Measurements from ENCODE around the gene AVPR2.

AVPR2 gene

DNA sequence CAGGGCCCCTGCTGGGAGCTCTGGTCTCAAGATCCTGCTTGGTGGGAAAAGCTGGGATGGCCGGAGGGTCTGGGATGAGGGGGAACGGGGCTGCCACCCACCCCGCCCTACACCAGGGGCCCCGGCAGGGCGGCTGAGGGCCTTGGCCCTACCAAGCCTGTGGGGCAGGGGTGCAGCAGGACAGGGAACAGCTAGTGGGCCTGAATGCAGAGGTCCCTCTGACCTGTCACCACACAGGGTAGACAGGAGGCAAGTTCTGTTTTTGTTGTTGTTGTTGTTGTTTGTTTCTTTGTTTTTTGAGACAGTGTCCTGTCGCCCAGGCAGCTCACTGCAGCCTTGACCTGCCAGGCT is 40.3 kb downstream of the AVPR2 start:
- no peak for TF ChIP-seq POLR2AphosphoS5 (IDR thresholded peaks at IDR 0.05; ENCODE audit: low read depth, low read length)
- TF ChIP-seq, protein P1, sequence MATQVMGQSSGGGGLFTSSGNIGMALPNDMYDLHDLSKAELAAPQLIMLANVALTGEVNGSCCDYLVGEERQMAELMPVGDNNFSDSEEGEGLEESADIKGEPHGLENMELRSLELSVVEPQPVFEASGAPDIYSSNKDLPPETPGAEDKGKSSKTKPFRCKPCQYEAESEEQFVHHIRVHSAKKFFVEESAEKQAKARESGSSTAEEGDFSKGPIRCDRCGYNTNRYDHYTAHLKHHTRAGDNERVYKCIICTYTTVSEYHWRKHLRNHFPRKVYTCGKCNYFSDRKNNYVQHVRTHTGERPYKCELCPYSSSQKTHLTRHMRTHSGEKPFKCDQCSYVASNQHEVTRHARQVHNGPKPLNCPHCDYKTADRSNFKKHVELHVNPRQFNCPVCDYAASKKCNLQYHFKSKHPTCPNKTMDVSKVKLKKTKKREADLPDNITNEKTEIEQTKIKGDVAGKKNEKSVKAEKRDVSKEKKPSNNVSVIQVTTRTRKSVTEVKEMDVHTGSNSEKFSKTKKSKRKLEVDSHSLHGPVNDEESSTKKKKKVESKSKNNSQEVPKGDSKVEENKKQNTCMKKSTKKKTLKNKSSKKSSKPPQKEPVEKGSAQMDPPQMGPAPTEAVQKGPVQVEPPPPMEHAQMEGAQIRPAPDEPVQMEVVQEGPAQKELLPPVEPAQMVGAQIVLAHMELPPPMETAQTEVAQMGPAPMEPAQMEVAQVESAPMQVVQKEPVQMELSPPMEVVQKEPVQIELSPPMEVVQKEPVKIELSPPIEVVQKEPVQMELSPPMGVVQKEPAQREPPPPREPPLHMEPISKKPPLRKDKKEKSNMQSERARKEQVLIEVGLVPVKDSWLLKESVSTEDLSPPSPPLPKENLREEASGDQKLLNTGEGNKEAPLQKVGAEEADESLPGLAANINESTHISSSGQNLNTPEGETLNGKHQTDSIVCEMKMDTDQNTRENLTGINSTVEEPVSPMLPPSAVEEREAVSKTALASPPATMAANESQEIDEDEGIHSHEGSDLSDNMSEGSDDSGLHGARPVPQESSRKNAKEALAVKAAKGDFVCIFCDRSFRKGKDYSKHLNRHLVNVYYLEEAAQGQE (IDR thresholded peaks at IDR 0.05; ENCODE audit: insufficient read depth in 1 of 2, low read depth in 2 of 2, low read length in 2 of 2), result no peak
- TF ChIP-seq SIN3A (IDR thresholded peaks at IDR 0.05; ENCODE audit: borderline replicate concordance, insufficient read depth, low read length), result no peak

DNA sequence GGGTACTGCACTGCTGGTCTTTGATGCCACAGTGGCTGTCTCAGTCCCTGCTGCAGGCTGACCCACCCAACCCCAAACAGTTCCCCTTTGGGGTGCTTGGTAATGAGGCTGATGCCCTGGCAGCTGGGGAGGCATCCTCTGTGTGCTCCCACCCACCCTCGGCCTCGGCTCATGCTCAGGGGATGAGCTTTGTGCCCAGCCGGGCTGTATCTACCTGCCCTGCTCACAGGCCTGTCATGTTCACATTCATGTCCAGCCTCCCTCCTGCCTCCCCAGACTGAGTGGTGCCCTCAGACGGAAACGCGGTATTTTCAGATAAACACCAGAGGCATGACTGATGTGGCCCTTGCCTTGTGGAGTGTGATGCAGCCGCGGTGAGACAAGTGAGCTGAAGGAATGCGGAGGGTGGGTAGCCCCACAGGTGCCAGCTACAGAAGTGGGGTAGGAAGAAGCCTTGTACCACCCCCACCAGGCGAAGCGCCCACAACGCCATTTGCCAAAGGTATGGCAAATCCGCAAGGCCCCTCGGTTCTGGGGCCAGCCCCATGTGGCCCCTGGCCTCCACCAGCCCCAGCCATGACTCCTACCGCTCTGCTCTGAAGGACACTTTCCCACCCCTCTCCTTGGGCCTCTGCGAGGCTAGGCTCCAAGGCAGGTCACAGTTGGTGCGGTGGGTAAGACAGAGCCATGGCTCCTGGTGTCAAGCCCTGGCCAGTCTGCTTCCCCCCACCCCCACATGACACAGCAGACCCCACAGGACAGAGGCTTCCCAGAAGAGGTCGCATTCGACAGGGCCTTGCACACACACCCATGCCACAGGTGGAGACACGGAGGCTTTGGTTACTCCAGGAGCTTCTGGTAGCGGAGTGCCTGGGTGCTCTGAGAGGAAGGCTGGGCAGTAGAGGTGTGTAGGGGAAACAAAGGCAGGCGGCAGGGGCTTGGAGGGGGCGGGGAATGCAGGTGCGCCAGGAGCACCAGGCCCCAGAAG is 41.8 kb downstream of the AVPR2 start:
- TF ChIP-seq FOXP2 (optimal IDR thresholded peaks at IDR 0.05; ENCODE audit: borderline replicate concordance, extremely low read depth, extremely low read length, insufficient read depth), result no peak
- TF ChIP-seq, protein P1 (IDR thresholded peaks at IDR 0.05; ENCODE audit: insufficient read depth in 1 of 2, low read depth in 2 of 2, low read length in 2 of 2), result no peak
- TF ChIP-seq POLR2AphosphoS5 (IDR thresholded peaks at IDR 0.05; ENCODE audit: low read depth, low read length), result no peak

DNA sequence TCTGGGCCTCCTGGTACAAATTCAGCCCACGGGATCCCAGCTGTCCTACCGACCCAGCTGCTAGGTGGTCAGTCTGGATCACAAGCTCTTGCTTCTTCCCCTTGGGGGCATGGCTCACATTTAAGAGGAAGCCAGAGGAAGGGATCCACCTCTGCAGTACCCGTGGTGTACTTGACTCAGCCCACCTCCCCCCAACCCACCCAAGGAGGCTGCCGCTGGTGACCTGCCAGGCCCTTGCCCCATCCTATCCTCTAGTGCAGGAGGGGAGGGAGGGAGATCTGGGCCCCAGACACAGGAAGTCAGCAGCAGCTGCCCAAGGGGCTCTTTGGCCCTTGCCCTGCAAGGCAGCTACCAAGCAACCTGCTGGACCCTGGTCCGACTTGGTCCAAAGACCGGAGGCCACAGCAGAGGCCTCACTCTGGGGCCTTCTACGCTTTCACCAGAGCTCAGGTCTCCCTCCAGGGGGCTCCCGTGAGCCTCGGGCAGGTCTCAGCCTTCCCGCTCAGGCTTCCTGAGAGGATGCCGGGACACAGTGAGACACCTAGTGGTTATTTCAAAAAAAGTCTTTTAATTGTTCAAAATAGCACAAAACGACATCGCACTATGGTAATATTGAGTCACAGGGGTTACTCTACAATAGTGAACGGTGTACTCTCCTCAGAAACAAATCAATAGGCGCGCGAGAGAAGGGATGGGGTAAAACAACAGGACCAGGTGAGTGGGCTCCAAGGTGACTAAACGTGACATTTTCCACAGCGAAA is 42.7 kb downstream of the AVPR2 start:
- TF ChIP-seq FOXP2 (optimal IDR thresholded peaks at IDR 0.05; ENCODE audit: borderline replicate concordance, extremely low read depth, extremely low read length, insufficient read depth) (no peak), POLR2AphosphoS5 (IDR thresholded peaks at IDR 0.05; ENCODE audit: low read depth, low read length) (no peak), SIN3A (IDR thresholded peaks at IDR 0.05; ENCODE audit: borderline replicate concordance, insufficient read depth, low read length) (no peak), TAF1 (IDR thresholded peaks at IDR 0.05; ENCODE audit: borderline replicate concordance, insufficient read depth, low read length) (no peak)
- TF ChIP-seq, protein P1 (IDR thresholded peaks at IDR 0.05; ENCODE audit: insufficient read depth in 1 of 2, low read depth in 2 of 2, low read length in 2 of 2), result no peak

DNA sequence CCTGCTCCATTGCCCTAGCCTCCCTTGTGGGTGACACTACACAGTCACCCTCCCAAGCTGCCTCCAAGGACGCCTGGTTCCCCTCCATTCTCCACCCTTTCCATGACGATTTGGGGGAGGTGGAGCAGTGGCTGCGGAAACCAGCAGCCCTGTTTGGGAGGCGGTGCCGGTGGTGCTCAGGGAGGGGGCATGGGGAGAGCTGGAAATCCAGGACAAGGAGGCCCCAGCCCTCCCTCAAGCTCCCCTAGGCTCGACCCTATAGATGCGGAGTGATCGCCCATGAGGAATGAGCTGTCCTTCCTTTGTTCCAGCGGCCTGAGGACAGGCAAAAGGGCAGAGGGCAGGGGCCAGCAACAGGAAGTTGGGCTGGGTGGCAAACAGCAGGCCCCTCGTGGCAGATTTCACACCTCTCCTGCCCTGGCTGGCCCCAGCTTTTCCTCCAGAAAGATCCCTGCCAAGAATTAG is 43.6 kb downstream of the AVPR2 start:
- TF ChIP-seq SIN3A (IDR thresholded peaks at IDR 0.05; ENCODE audit: borderline replicate concordance, insufficient read depth, low read length) (no peak), FOXP2 (optimal IDR thresholded peaks at IDR 0.05; ENCODE audit: borderline replicate concordance, extremely low read depth, extremely low read length, insufficient read depth) (no peak), POLR2AphosphoS5 (IDR thresholded peaks at IDR 0.05; ENCODE audit: low read depth, low read length) (no peak), TAF1 (IDR thresholded peaks at IDR 0.05; ENCODE audit: borderline replicate concordance, insufficient read depth, low read length) (no peak)
- TF ChIP-seq, protein P1 (IDR thresholded peaks at IDR 0.05; ENCODE audit: insufficient read depth in 1 of 2, low read depth in 2 of 2, low read length in 2 of 2), result no peak
